Activated CD4-positive, alpha-beta T cell treated with anti-CD3 and anti-CD28 coated beads, Interleukin-2, amount 50 U/mL, for 4 hours (primary cell): ENCODE measurements around the gene EPHB3.

Source experiments
- DNase-seq, 2 experiments: peaks; one replicate each; pipeline ENCODE4 v3.0.0-alpha.2; 2020

Gene EPHB3

GRCh38 chr3:184543843-184544512 lies 17.6 kb upstream of the EPHB3 start:
- peak; percentile 63 to 70 for DNase-seq

- no peak for DNase-seq
Observed at GRCh38 chr3:184544513-184544861, 17.1 kb upstream of the EPHB3 start.

GRCh38 chr3:184545769-184546168 lies 15.8 kb upstream of the EPHB3 start:
- DNase-seq = no peak

- DNase-seq = no peak
Observed at GRCh38 chr3:184546252-184546651, 15.3 kb upstream of the EPHB3 start.

- no peak for DNase-seq
Observed at GRCh38 chr3:184549796-184550577, 11.6 kb upstream of the EPHB3 start.

- DNase-seq = no peak
Observed at GRCh38 chr3:184551103-184551502, 10.5 kb upstream of the EPHB3 start.

- no peak for DNase-seq
Observed at GRCh38 chr3:184551614-184552256, 9.8 kb upstream of the EPHB3 start.

GRCh38 chr3:184552296-184552695 lies 9.3 kb upstream of the EPHB3 start:
- no peak for DNase-seq

- DNase-seq = no peak
Observed at GRCh38 chr3:184552863-184553262, 8.7 kb upstream of the EPHB3 start.

- DNase-seq = no peak
Observed at GRCh38 chr3:184553385-184553784, 8.2 kb upstream of the EPHB3 start.

- no peak for DNase-seq
Observed at GRCh38 chr3:184554461-184554860, 7.1 kb upstream of the EPHB3 start.

GRCh38 chr3:184556582-184557347 lies 4.8 kb upstream of the EPHB3 start:
- no peak for DNase-seq

GRCh38 chr3:184557348-184557950 lies 4.1 kb upstream of the EPHB3 start:
- DNase-seq = no peak

- DNase-seq = no peak
Observed at GRCh38 chr3:184558726-184559125, 2.9 kb upstream of the EPHB3 start.

- no peak for DNase-seq
Observed at GRCh38 chr3:184559336-184559735, 2.2 kb upstream of the EPHB3 start.

GRCh38 chr3:184560531-184560930 lies 1.1 kb upstream of the EPHB3 start:
- no peak for DNase-seq

GRCh38 chr3:184561913-184562877 lies 610 bp downstream of the EPHB3 start:
- no peak for DNase-seq

- DNase-seq = no peak
Observed at GRCh38 chr3:184562878-184563560, 1.4 kb downstream of the EPHB3 start.

GRCh38 chr3:184563561-184563925 lies 2.0 kb downstream of the EPHB3 start:
- DNase-seq = no peak

- no peak for DNase-seq
Observed at GRCh38 chr3:184563941-184564684, 2.5 kb downstream of the EPHB3 start.
